ENCODE results near the gene PDE9A.

The PDE9A gene

DNA sequence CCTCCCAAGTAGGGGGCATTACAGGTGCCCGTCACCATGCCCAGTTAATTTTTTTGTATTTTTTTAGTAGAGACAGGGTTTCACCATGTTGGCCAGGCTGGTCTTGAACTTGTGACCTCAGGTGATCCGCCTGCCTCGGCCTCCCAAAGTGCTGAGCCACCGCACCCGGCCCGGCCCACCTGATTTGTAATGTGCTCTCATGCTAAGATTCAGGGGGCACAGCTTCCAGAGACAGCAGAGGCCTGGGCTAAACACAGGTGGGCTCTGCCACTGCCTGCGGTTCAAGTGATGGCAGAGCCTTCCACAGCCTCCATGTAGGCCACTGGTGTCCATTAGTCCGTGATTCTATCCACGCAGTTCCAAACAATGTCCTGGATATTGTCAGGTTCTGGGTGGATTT, 98.4 kb downstream of the PDE9A start:
- Mint-ChIP-seq H3K4me3 (no peak overlapping the region), H3K27me3 (ENCODE audit: low read depth, poor library complexity) (no peaks in the 10 kb centered on the region), H3K36me3 (ENCODE audit: low read depth) (peaks cover 28% of the 10 kb centered on the region), H3K9me3 (no peaks in the 10 kb centered on the region), H3K4me1 (peaks cover 51% of the 10 kb centered on the region), H3K27ac (no peak overlapping the region)
- no peak for TF ChIP-seq CTCF (IDR thresholded peaks at IDR 0.05)
- no peak for DNase-seq

DNA sequence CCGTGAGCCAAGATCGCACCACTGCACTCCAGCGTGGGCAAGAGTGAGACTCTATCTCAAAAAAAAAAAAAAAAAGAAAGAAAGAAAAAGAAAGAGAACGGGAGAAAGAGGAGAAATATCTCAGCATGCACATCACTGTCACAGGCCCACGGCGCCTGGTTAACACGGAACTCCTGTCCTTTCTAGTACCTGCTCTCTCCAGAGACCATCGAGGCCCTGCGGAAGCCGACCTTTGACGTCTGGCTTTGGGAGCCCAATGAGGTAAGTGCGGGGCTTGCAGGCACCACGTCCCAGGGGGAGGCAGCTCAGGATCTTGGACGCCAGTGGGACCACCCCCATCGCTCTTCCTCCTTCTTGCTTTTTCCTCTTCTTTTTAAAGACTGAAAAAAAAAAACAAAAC, 100.4 kb downstream of the PDE9A start:
- H3K27me3 Mint-ChIP-seq (ENCODE audit: low read depth, poor library complexity) = peaks cover 4% of the 10 kb centered on the region
- DNase-seq = no peak
- H3K4me1 Mint-ChIP-seq = peaks cover 32% of the 10 kb centered on the region
- peaks cover 32% of the 10 kb centered on the region for H3K36me3 Mint-ChIP-seq (ENCODE audit: low read depth)
- H3K27ac Mint-ChIP-seq = no peak overlapping the region
- no peak overlapping the region for H3K4me3 Mint-ChIP-seq
- H3K9me3 Mint-ChIP-seq = no peaks in the 10 kb centered on the region
- TF ChIP-seq CTCF (IDR thresholded peaks at IDR 0.05) = no peak

DNA sequence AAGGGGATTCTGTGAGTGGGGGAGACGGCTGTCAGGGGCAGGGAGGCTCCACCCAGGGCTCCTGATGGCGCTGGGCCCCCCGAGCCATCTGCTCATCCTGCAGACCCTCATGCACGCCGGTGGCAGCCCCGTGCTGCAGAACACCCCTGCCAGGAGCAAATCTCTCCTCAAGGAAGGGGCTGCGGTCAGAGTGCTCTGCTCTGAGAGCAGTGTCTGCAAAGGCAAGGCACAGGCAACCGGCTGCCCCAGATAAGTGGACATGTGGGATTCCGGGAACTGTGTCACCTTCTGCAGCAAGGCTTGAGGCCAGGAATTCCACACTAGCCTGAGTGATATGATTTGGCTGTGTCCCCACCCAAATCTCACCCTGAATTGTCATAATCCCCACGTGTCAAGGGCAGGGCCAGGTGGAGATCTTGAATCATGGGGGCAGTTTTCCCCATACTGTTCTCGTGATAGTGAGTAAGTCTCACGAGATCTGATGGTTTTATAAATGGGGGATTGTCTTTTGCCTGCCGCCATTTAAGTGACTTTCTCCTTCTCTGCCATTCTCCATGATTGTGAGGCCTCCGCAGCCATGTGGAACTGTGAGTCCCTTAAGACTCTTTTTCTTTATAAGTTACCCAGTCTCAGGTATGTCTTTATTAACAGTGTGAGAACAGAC, 101.0 kb downstream of the PDE9A start:
- Mint-ChIP-seq H3K4me3 (no peak overlapping the region), H3K36me3 (ENCODE audit: low read depth) (peaks cover 32% of the 10 kb centered on the region), H3K4me1 (peaks cover 35% of the 10 kb centered on the region), H3K9me3 (no peaks in the 10 kb centered on the region), H3K27ac (no peak overlapping the region), H3K27me3 (ENCODE audit: low read depth, poor library complexity) (peaks cover 4% of the 10 kb centered on the region)
- no peak for TF ChIP-seq CTCF (IDR thresholded peaks at IDR 0.05)
- no peak for DNase-seq

DNA sequence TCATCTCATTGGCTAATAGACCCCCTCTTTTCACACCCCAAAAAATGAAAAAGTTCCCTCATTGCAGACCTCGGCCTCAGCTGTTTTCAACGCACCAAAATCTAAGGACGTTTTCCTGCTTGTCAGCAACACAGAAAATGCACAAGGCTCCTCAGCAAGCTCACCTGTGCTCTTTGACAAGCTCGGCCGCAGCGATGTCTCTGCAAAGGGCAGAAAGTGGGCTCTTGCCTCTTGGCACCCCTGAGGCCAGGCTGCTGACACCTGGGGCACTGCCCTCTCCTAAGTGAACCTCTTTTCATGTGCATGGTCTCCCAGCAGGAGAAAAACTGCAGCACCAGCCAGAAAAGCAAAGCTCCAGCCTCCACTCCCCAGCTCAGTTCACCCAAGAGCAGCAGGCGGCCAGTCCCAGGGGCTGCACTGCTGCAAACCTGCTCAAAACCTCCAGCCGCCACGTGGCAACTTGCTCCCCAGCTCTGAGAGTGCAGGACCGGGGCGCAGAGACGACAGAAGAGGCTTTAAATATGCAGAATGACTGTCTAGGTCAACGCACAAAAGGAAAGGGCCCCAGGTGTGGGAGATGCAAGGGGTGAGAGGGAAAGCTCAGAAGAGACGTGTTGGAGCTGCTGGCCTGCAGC, 101.7 kb downstream of the PDE9A start:
- H3K9me3 Mint-ChIP-seq = no peaks in the 10 kb centered on the region
- no peak overlapping the region for H3K27ac Mint-ChIP-seq
- peaks cover 32% of the 10 kb centered on the region for H3K36me3 Mint-ChIP-seq (ENCODE audit: low read depth)
- H3K27me3 Mint-ChIP-seq (ENCODE audit: low read depth, poor library complexity) = peaks cover 4% of the 10 kb centered on the region
- no peak overlapping the region for H3K4me3 Mint-ChIP-seq
- DNase-seq = no peak
- H3K4me1 Mint-ChIP-seq = peaks cover 39% of the 10 kb centered on the region
- no peak for TF ChIP-seq CTCF (IDR thresholded peaks at IDR 0.05)

GRCh38 chr21:42755766-42756579, 102.6 kb downstream of the PDE9A start:
- no peak for DNase-seq
- TF ChIP-seq CTCF (IDR thresholded peaks at IDR 0.05) = no peak
- peaks cover 30% of the 10 kb centered on the region for H3K36me3 Mint-ChIP-seq (ENCODE audit: low read depth)
- H3K4me3 Mint-ChIP-seq = no peak overlapping the region
- no peak overlapping the region for H3K27ac Mint-ChIP-seq
- H3K4me1 Mint-ChIP-seq = peaks cover 35% of the 10 kb centered on the region
- no peaks in the 10 kb centered on the region for H3K9me3 Mint-ChIP-seq
- peaks cover 4% of the 10 kb centered on the region for H3K27me3 Mint-ChIP-seq (ENCODE audit: low read depth, poor library complexity)

Measured in nephron progenitor cell (in vitro differentiated cells).